NCI-H446 treated with DMSO at 0.1 percent for 48 hours (cell line): ENCODE data around the gene RBFOX1.
A peak's percentile ranks its signal among the peaks of the same experiment; 100 is the strongest.

Experiments used
- DNase-seq: peaks from one replicate; lab custom pipeline; 2025; lab: John Stamatoyannopoulos, UW

RBFOX1 gene

GRCh38 chr16:7689234-7689633 lies 356.6 kb downstream of the RBFOX1 start:
- DNase-seq: no peak

DNA sequence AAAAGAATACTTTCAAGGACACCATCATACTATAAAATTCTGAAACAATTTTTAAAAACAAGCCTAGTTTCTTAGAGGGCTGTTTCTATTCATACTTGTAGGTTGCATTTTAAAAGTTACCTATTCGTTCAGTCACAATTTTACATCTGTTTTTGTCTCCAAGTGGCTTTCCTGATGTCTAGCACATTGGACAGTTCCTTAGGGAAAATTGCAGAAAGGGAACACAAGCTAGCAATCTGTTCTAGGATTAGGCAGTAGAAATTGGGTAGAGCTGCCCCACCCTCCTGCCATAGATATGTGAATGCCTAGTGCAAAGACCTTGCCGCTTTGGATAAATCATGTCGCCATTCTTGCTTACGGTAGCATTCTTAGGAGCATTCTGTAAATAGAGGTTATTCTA lies 358.9 kb downstream of the RBFOX1 start:
- DNase-seq: no peak

DNA sequence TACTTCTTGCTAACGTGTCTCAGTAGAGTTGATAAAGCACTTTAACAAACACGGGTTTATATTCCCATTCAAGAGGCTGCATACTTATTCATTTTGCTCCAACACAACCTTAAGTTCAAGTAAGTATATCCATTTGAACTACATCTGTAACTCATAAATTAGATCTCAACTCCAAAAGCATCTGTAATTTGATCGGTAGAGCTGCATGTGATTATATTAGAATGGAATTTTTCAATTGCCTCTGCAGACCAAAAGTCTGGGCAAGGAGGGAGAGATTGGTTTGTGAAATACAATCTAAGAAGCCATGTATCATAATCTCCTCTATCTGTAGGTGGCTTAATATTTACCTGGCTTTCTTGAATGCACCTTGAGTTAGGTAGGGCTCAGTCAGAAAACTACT lies 371.0 kb downstream of the RBFOX1 start:
- no peak for DNase-seq

- no peak for DNase-seq
These were observed 373.2 kb downstream of the RBFOX1 start for GRCh38 chr16:7705885-7706284.

DNA sequence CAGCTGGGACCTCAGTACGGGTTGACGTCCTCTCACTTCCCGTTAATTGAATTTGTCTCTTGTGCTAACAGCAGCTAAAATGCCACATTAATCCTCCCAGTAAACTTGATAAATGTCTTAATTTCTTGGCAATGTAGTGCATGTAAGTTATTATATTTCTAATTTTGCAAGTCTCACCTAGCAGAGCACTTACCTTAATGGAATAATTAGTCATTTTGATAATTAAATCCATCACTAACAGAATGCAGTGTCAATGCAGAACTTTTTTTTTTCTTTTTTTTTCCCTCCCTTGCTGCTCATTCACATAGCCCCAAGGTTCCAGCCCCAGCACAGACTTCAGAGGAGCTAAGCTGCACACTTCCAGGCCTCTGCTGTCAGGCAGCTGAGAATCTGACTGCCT lies 376.5 kb downstream of the RBFOX1 start:
- no peak for DNase-seq

- no peak for DNase-seq
These were observed 380.6 kb downstream of the RBFOX1 start for GRCh38 chr16:7713244-7713643.

- no peak for DNase-seq
These were observed 382.1 kb downstream of the RBFOX1 start for GRCh38 chr16:7714775-7715174.

DNA sequence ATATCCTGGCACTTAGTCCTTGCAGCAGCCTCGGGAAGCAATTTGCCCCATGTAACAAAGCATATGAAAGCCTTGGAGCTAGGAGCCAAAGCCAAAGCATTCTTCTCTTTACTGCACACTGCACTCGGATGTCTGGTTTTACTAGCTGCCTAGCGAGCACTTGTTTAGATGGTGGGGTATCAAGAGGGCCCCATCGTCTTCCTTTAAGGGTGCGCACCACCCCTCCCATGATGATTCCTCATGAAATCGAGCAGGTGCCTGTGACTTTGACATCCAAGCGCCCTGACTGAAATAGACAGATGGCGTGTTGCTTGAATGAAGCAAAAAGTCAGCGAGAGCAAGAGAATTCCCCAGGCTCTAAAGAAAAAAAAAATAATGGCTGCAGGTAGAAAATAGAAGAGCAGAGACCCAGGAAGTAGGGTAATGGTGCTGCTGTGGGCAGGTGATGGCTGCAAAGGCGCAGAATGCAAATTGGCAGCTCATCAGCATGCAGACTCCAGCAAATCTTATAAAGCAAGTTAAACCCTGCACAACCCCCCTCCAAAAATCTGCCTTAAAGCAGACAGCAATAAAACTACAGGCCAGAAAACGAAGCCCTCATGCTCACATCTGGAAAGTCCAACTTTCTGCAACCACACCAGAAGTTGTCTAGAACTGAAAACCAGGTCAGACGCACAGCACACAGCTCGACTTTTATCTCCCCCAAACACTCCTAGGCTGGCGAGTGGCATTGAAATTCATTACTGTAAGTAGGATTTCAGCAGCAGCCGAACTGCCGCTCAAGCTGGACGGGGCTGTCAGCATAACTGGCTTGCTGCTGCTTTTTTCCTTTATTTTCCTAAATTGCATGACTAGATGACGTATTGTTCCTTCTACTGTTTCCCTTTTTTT lies 384.3 kb downstream of the RBFOX1 start:
- no peak for DNase-seq

- no peak for DNase-seq
These were observed 390.1 kb downstream of the RBFOX1 start for GRCh38 chr16:7722761-7723160.

GRCh38 chr16:7731141-7731540 lies 398.5 kb downstream of the RBFOX1 start:
- DNase-seq: no peak

GRCh38 chr16:7736138-7736665 lies 403.6 kb downstream of the RBFOX1 start:
- DNase-seq: no peak

DNA sequence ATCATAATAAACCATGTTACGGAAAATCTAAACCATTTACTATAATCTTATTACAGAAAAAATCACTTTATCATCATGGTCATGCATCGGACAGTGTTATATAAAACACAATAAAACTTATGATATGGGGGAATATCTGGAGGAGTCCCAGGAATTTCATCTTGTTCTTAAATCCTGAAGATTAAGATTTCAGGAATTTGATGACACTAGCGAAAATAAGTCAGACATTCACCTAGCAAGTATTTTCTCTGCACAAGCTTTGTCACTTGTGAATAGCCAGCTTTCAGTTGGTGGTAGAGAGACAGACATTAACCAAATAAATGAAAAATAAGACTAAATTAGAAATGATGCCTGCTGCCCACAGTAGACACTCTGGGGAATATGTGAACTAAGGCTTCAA lies 410.0 kb downstream of the RBFOX1 start:
- DNase-seq: no peak

DNA sequence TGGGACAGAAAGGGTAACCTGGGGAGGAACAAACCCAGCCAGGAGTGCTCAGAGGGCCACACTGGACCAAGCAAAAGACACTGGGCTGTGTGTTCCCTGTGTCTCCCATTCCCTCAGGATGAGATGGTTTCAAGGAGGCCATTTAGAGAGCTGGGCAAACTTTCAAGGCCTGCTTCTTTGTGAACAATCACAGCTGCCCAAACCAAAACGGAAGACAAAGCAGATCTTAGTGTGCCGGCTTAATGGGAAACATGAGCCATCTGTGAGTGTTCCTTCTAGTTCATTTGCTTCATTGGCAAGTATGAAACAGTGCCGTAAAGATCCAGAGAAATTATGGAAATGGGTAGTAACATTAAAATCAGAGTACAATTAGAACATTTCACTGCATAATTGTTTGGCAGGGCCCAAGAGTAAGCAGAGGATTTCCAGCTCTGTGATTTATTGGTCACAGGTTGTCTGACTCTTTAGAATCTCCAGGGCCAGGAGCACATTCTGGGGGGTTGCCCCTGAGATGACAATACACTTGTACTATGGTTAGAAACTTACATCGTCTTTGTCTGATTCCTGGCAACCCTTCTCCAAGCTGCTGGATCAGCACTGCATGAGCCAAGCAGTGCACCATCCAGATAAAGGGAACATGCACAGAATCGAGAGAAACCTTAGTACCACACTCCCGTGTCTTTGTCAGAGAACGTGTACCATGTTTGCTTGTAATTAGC lies 412.1 kb downstream of the RBFOX1 start:
- DNase-seq: peak; percentile 13

DNA sequence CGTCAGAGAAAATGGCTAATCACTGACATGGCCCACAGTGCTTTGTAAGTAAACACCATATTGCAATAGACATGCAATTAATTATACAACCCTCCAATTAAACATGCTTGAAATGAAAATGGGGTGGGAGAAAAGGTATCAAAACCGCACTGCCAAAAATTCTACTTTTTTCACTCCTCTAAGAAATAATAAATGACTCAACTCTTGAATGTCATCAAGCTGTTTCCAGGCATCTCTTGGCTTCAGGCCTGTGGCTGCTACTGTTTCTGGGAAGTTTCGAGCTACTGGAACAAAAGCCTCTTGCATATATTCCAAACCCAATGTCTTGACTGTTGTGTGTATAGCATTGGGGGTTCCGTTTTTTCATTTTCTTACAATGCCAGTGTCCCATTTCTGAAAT lies 412.6 kb downstream of the RBFOX1 start:
- DNase-seq: peak; percentile 3

- DNase-seq: peak; percentile 26
These were observed 414.3 kb downstream of the RBFOX1 start for GRCh38 chr16:7746941-7747340.

GRCh38 chr16:7748522-7748921 lies 415.9 kb downstream of the RBFOX1 start:
- DNase-seq: no peak

GRCh38 chr16:7755347-7755882 lies 422.8 kb downstream of the RBFOX1 start:
- no peak for DNase-seq
